Endothelial cell (in vitro differentiated cells): ENCODE data around the gene SEMA4B. TPM values are rescaled to one million over a fixed set of nuclear protein-coding genes. Genes with fewer than 3 reads are reported as not detected.

ENCODE experiments used
- DNase-seq: peaks from one replicate; pipeline ENCODE4 v3.0.0; 2021; ENCODE audit warnings: low spot score
- H3K27ac Mint-ChIP-seq: one replicate; pipeline ENCODE4 v1.8.0; 2021; ENCODE audit warnings: mixed read lengths, inconsistent platforms; ENCODE audit not compliant: unreplicated experiment
- H3K27me3 Mint-ChIP-seq: one replicate; pipeline ENCODE4 v1.8.0; 2021; ENCODE audit warnings: mild to moderate bottlenecking, moderate library complexity, mixed read lengths, inconsistent platforms; ENCODE audit not compliant: unreplicated experiment
- H3K36me3 Mint-ChIP-seq: one replicate; pipeline ENCODE4 v1.8.0; 2021; ENCODE audit warnings: mild to moderate bottlenecking, low read depth, mixed read lengths, inconsistent platforms; ENCODE audit not compliant: unreplicated experiment
- H3K4me1 Mint-ChIP-seq: one replicate; pipeline ENCODE4 v1.8.0; 2021; ENCODE audit warnings: mild to moderate bottlenecking, mixed read lengths, inconsistent platforms; ENCODE audit not compliant: unreplicated experiment
- H3K4me3 Mint-ChIP-seq: one replicate; pipeline ENCODE4 v1.8.0; 2021; ENCODE audit warnings: mild to moderate bottlenecking, mixed read lengths, inconsistent platforms; ENCODE audit not compliant: unreplicated experiment
- H3K9me3 Mint-ChIP-seq: one replicate; pipeline ENCODE4 v1.8.0; 2021; ENCODE audit warnings: mixed read lengths, inconsistent platforms; ENCODE audit not compliant: unreplicated experiment
- CTCF ChIP-seq: fragments of 200-600 bp; sonication (generic); IDR thresholded peaks from one replicate; pipeline ENCODE4 v1.5.0; 2021; ENCODE audit warnings: antibody characterized with exemption; ENCODE audit not compliant: unreplicated experiment
- total RNA-seq: library from RNA; stranded (reverse); fragmentation: NEBNext Ultra II Directional; extraction: Animal tissue kit (Norgen Biotek cat#: 25700); gene quantifications from one replicate; pipeline ENCODE4 v1.2.1, GENCODE V29; 2021; ENCODE audit not compliant: unreplicated experiment

Gene SEMA4B
- total RNA-seq, 1 donor from 2014 or later = 11.2 TPM

GRCh38 chr15:90171623-90172022, 29.5 kb upstream of the SEMA4B start:
- H3K27ac Mint-ChIP-seq = no peak overlapping the region
- H3K4me3 Mint-ChIP-seq = no peak overlapping the region
- no peak for TF ChIP-seq CTCF
- H3K4me1 Mint-ChIP-seq = no peaks in the 10 kb centered on the region
- peaks cover 3% of the 10 kb centered on the region for H3K27me3 Mint-ChIP-seq
- no peaks in the 10 kb centered on the region for H3K36me3 Mint-ChIP-seq
- DNase-seq = no peak
- H3K9me3 Mint-ChIP-seq = no peaks in the 10 kb centered on the region

GRCh38 chr15:90173372-90173771, 27.8 kb upstream of the SEMA4B start:
- no peak for TF ChIP-seq CTCF
- no peak overlapping the region for H3K27ac Mint-ChIP-seq
- H3K27me3 Mint-ChIP-seq = peaks cover 3% of the 10 kb centered on the region
- H3K4me1 Mint-ChIP-seq = no peaks in the 10 kb centered on the region
- DNase-seq = no peak
- H3K9me3 Mint-ChIP-seq = no peaks in the 10 kb centered on the region
- H3K36me3 Mint-ChIP-seq = no peaks in the 10 kb centered on the region
- no peak overlapping the region for H3K4me3 Mint-ChIP-seq

- H3K27me3 Mint-ChIP-seq = peaks cover 3% of the 10 kb centered on the region
- H3K36me3 Mint-ChIP-seq = no peaks in the 10 kb centered on the region
- no peak overlapping the region for H3K27ac Mint-ChIP-seq
- H3K9me3 Mint-ChIP-seq = no peaks in the 10 kb centered on the region
- no peak for TF ChIP-seq CTCF
- no peaks in the 10 kb centered on the region for H3K4me1 Mint-ChIP-seq
- H3K4me3 Mint-ChIP-seq = no peak overlapping the region
- no peak for DNase-seq
Observed at GRCh38 chr15:90174140-90174875, 26.8 kb upstream of the SEMA4B start.

- H3K36me3 Mint-ChIP-seq = no peaks in the 10 kb centered on the region
- H3K4me3 Mint-ChIP-seq = no peak overlapping the region
- H3K4me1 Mint-ChIP-seq = no peaks in the 10 kb centered on the region
- no peak for DNase-seq
- no peak overlapping the region for H3K27ac Mint-ChIP-seq
- H3K9me3 Mint-ChIP-seq = no peaks in the 10 kb centered on the region
- no peak for TF ChIP-seq CTCF
- peaks cover 3% of the 10 kb centered on the region for H3K27me3 Mint-ChIP-seq
Observed at GRCh38 chr15:90177012-90177411, 24.1 kb upstream of the SEMA4B start.
